B cell (primary cell): ENCODE data around the gene CST7.

Experiments
- EZH2 ChIP-seq: IDR thresholded peaks from 2 replicates; pipeline ENCODE4 v1.6.1; 2012; ENCODE audit warnings: borderline replicate concordance, low read depth, mild to moderate bottlenecking, moderate library complexity, low read length; ENCODE audit not compliant: insufficient read depth, poor library complexity, severe bottlenecking
- TF ChIP-seq, protein P1 (sequence below): fragments of 200-600 bp; IDR thresholded peaks from one replicate; pipeline ENCODE4 v1.8.0; 2022; ENCODE audit warnings: antibody characterized with exemption, mild to moderate bottlenecking

DNA sequence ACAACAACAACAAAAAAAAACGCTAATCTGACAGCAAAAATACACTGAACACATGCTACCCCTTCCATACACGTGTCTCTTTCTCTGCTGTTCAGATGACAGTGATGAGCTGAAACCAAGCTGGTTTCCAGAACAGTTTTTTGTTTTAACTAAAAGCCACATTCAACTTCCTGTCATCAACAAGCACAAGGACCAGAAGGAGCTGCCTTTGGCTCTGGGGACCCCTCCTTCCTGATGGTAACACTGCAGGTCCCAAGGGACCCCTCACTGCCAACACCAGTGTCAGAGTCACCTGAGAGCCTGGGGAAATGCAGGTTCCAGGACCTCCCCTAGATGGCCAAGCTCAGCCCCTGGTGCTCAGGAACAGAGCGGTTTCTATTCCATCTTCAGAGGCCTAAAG is 6.0 kb downstream of the CST7 start:
- TF ChIP-seq, protein P1, sequence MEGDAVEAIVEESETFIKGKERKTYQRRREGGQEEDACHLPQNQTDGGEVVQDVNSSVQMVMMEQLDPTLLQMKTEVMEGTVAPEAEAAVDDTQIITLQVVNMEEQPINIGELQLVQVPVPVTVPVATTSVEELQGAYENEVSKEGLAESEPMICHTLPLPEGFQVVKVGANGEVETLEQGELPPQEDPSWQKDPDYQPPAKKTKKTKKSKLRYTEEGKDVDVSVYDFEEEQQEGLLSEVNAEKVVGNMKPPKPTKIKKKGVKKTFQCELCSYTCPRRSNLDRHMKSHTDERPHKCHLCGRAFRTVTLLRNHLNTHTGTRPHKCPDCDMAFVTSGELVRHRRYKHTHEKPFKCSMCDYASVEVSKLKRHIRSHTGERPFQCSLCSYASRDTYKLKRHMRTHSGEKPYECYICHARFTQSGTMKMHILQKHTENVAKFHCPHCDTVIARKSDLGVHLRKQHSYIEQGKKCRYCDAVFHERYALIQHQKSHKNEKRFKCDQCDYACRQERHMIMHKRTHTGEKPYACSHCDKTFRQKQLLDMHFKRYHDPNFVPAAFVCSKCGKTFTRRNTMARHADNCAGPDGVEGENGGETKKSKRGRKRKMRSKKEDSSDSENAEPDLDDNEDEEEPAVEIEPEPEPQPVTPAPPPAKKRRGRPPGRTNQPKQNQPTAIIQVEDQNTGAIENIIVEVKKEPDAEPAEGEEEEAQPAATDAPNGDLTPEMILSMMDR = no peak
- no peak for TF ChIP-seq EZH2
